CD4-positive, alpha-beta T cell treated with Interleukin-1 beta for 1 hour (primary cell): ENCODE results near the gene SGCD.
"Not testable (repeated sequence)": the region's sequence is repeated elsewhere in the genome, so short reads cannot be mapped to it uniquely, and the experiment has no call there.

Experiments used
- DNase-seq, 2 donors: peaks; one replicate each; pipeline ENCODE4 v3.0.0-alpha.2; 2020 to 2022

The SGCD gene

DNA sequence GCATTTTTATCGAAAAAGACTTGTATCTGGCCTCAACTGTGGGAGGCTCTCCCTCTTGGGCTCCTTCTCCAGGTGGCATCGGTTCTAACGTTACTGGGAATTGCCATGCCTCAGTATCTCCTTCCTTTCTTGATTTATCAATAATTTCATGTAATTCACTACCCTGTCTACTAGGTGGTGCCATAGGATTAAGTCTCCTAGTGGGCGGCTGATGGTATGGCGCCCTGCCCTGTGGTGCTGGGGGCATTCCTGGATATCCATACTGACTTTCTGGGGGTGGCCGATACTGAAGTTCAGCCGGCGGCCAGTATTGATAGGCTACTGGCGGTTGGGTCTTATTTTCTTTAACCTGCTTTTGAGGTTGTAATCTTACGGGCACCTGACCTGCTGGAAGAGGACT lies 337.9 kb downstream of the SGCD start:
- peak in 1 of 2 donors; percentile 6 for DNase-seq

DNA sequence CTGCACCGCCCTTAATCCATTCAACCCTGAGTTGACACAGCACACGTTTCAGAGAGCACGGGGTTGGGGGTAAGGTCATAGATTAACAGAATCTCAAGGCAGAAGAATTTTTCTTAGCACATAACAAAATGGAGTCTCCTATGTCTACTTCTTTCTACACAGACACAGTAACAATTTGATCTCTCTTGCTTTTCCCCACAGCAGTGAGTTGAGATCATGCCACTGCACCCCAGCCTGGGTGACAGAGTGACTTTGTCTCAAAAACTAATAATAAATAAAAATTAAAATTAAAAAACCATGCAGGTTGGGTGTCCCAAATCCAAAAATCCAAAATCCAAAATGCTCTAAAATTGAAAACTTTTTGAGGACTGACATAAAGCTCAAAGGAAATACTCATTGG lies 339.7 kb downstream of the SGCD start:
- DNase-seq, result not testable (repeated sequence)

DNA sequence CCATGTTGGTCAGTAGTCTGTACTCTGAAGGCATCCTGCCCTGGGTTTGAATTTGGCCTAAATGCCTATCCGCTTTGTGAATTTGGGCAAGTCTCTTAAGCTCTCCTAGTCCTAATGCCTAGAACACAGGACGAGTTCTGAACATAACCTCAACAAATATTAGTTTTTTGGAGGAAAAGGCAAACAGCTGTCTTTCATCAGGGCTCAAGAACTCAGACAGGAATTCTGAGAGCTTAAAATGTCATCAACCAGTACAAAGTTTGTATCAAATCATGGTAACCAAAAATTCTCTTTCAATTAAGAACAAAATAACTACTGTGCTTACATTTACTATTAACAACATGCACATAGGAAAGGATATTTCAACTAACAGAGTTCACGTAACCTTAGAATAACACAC lies 340.7 kb downstream of the SGCD start:
- DNase-seq, result no peak

DNA sequence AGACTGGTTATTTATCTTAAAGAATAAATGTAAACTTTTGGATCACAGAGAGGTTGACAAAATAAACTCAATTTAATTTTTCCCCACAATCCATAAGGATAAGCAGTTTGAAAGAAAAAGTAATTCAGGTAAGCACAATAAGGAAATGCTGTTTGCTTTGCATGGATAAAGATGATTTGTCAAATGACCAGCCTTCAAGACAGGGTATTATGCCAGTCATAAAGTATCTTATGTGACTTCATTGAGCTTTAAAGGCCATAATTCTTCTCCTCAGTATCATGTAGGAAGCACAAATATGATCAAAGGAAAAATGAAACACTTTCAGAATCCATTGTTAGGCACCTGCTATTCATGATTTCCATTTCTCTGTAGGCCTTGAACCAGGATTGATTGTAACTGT lies 342.5 kb downstream of the SGCD start:
- no peak for DNase-seq

DNA sequence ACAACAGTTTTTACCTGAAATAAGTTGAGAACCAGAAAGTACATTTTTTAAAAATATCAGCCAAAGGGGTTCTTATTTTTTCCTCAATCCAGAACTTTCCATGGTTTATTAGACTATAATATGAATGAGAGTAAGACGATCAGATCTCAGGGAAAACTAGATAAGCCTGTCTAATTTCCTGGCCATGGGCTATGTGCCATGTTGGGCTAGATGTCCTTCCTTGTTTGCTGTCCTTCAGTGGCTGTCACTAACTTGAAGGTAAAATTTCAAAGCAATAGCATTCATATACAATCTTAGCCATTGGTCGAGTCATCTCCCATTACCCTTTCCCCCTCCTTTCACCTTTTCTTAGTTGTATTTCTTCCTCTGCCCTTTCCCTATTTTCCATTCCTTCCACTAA lies 343.7 kb downstream of the SGCD start:
- no peak for DNase-seq

DNA sequence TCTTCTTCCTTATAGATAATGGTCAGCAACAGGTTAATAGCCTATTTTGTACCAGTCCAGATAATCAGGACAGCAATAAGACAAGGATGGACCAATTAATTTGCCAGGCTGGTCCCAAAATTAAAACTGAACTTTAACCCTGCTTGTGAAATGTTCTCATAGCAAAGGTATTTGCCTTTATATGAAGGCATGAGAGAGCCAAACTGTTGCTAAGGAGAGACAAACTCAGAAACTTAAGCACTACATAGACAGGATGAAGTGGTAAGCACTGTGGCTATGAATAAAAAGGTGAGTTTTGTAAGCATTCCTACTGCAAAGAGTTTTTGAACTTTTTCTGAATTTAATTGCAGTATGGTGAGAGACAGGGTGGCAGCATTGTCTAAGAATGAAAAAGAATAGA lies 348.4 kb downstream of the SGCD start:
- no peak for DNase-seq

DNA sequence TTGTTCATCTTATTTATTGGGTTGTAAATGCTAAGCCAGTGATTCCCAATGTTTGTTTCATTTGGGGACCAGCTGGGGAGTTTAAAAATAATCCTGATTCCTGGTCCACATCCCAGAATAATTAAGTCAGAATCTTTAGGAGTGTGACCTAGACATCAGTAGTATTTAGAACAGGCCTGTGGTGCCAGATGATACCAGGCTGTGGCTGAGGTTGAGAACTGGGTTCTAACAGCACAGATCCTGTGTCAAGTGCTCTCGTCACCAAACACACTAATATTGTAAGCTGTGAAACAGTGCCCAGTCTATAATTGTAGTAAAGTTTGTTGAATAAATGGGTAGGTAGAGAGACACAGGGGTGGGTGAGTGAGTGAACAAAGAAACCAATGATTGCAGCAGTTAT lies 351.0 kb downstream of the SGCD start:
- DNase-seq, result no peak

DNA sequence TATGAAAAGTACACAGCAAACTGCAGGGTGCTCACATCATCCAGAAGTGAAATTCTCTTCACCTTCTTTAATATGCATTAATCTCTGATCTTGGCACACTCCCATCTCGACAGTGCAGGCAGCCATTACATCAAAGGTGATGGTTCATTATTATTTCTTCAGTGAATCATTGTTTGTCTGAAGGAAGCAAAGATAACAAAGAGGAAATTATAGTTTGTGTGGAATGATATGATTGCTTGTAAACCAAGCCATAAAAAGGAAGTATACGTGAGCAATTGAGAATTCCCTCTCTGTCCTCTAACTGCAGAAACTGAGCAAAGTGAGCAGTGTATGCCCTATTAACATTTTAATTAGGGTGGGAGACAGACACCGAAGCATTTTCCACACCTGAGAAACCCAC lies 351.5 kb downstream of the SGCD start:
- DNase-seq, result no peak

DNA sequence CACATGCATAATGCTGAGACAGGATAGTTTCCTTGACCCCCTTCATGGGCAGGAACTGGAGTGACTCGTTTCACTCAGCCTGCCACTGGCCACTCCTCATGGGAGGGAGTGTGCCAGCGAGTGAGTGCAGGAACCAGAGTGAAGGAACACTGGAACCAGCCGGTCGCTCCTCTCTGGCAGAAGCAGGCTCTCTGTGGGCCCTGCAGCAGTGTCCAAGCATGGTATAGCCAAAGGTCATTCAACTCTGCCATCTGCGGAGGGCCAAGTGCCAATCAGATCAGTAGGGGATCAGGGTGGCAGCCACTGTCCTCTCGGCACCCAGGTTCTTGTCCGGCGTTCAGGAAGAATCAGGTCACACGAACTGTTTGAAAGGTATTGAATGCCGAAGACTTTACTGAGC lies 353.9 kb downstream of the SGCD start:
- no peak for DNase-seq

DNA sequence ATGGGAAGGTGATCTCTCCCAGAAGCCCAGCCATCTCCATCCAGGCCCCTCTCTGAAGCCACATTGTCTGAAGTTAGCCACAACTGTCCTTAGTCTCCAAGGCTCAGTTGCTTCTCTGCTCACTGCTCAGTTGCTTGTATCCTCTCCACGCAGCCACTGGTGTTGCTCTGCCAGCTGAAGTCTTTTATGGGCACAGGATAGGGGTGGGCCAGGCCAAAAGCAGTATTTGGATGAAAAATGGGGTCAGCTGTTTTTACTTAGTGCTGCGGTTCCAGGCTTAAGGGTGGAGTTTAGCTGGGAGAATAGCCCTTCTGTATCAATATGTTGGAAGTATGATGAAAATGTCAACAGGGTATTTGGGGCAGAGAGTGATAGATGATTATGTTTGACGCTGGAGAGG lies 354.3 kb downstream of the SGCD start:
- no peak for DNase-seq

DNA sequence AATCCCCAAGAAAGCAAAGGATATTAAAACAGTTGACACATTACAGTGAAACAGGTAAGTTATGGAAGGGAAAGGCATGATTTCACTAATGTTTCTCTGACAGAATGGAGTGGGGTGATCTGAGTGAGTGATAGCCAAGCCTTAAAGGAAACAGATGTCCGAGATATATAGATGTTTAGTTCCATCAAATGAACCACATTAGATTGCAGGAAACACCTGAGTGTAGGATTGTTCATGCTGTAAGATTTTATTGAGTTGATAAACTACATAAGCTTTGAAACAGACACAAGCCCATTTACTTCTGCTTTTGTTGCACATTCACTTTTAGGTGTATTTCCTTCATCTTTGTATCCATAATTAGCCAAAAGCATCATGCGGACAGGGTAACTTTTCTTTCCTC lies 356.0 kb downstream of the SGCD start:
- DNase-seq, result no peak

DNA sequence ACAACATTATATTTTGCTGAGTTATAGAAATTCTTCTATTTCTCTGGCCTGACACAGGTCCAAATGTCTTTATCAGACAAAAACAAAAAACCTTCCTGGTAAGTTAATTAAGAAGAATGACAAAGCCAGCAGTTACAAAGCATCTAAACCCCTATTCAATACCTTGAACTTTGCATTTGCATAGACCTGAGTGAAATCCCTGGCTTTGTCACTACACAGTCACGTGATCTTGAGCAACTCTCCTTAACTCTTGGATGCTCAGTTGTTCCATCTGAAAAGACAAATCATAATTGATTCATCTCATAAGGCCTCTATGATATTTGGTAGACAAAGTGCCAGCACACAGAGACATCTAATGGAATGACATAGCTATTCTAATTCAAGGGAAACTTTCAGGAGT lies 356.5 kb downstream of the SGCD start:
- no peak for DNase-seq

DNA sequence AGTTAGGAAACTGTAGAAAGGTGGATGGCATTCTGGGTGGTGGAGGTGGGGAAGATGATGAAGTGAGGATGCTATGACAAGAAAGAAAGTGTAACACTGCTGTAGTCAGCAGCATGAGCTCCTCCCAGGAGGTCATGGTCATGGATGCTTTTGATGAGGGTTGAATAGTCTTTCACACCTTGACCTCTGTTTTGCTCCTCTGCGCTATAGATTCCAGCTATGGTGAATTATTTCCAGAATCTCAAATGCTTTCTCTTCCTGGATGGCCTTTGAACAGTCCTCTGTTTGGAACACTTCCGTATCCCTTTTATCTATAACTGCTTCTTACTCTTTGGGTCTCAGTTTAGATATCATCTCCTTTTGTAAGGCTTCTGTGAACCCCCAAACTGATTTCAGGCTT lies 357.3 kb downstream of the SGCD start:
- DNase-seq, result no peak

DNA sequence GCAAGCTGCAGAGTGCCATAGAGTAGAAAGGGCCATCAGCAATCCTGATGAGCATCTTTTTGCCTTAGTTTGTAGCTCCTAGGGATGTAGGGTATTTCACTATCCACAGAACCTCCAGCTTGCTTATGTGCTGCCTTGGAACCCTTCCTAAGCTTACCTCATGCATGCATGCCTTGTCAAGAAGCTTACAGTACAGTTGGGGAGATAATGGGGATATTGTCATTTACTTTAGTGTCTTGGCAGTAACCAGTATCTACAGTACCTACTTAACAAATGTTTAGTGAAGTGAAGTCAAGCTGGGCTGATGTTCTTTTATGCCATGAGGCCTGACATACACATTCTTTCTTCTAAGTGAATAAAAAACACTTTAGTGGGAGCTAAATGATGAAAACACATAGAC lies 358.5 kb downstream of the SGCD start:
- DNase-seq, result no peak

DNA sequence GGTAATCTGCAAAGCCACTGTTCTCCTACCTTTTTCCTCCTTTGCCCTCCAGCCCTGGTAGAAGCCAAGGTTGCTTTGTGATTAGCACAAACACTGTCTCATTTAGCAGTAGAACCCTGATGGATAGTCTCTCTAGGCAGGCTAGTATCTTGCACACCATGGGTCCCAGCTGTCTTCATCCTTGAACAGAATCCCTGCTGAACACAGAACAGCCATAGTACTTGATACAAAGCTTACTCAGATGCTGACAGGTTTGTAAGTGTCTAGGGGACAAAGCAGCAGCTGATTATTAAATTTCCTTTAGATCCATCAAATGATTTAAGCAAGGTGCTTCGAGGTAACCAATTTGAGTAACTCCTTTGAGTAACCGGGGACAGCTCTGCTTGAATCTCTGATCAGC lies 359.4 kb downstream of the SGCD start:
- no peak for DNase-seq

DNA sequence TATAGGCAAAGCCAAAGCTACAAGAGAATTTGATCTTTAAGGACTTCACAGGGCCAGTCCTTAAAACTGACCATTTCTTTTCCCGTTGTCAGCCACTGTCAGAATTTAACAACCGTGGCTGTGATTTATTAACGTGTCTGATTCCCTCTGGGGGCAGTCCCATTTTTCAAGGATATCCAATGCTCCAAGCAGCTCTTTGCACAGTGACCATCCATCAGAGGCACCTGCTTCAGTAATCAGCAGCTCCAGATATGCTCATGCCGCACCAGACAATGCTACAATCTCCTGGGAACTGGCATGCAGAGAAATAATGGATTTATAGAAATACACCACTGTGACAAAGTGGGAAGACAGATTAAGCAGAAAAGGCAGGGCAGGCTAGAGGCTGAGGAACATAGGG lies 359.8 kb downstream of the SGCD start:
- no peak for DNase-seq

DNA sequence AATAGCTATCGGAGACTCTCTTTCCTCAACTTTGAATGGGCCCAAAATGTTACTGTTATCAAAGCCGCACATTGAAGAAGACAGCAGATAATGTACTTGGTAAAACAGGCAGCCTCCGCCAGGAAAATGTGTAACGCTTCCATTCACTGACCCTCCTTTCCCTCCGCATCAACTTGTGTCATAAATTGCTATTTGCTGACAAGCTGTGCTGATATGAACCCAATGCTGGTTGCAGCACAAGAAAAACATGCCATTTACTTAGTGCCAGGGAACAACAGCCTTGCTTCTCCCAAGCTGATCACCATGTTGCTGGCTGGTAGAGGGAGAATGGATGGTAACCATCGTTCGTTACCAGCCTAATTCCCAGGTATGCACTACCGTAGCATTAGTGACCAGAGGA lies 360.6 kb downstream of the SGCD start:
- no peak for DNase-seq

DNA sequence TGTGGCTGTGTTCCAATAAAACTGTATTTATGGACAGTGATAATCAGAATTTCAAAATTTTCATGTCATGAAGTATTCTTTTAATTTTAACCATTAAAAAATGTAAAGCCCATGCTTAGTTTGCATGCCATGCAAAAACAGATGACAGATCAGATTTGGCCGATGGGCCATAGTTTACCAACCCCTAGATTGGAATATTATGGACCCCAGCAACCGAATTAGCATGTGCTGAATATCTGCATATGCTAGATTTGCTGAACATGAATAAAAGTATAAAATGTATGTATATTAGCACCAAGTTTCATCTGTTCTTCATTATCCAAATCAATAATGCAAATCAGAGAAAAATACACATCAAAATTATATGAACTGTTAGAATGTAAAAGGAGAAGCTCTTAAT lies 364.6 kb downstream of the SGCD start:
- DNase-seq, result no peak

DNA sequence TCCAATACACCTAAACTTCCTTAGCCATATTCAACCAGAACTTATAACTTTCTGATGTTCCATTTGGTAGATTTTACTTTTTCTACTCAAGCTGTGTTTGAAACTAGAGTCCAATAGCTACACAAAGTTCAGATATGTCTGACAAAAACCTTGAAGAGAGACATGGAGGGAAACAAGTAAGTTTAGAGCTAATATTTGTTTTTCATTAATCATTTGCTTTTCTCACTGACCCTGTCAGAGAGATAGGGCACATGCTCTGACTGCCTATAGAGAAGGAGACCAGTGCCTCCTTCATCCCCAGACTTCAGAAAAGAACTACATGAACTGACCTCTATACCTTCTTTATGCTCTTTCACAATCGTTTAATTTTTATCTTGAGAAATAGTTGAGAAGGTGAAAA lies 366.1 kb downstream of the SGCD start:
- no peak for DNase-seq

DNA sequence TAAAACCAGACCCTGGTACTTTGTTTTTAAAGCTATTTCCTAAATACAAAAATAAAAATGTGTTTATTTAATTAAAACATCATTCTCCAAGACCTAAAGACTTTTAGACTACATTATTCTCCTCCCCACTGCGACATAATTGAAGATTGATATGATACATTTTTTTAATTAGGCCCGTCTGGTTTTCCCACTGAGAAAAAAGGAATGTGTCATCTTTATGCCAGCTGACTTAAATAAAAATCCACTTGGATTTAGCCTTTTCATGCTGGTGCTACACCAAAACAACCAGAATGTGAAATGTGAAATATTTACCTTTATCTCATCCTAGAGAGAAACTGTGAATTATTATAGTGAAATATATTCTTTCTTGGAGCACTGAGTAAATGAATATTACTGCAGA lies 367.6 kb downstream of the SGCD start:
- DNase-seq, result no peak

DNA sequence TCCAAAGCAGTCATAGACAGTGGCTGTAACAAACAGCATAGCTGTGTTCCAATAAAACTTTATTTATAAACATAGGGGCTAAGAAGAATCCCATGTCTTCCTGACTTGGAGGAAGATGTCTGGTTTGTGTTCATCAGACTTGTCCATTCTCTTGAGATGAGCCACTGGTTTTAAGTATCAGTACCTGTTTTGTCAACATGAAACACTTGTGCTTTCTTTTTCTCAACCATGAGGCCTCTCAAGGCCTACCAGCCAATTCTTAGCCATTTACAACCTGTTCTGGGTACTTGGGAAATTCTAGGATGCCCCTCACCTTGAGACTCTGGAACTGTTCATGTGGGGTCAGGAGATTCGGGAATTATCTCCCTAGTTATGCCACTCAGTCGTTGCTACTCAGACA lies 368.8 kb downstream of the SGCD start:
- DNase-seq, result no peak

DNA sequence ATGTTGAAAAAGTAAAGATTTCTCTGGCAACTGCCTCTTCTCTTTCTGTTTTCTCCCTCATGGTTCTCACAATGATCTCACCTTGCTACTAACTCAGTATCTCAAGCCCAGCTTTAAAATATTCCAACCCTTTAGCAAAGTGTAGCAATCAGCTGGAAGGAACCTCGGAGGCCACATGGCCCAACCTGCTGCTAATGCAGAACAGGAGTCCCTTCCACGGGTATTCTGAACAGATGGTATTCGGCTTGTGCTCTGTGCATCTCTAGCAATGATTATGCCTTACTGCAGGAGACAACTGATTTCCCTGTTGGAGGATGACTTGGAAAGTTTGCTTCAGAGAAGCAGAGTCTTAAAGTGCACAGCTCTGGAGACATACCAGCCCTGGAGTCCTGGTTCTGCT lies 371.4 kb downstream of the SGCD start:
- no peak for DNase-seq

DNA sequence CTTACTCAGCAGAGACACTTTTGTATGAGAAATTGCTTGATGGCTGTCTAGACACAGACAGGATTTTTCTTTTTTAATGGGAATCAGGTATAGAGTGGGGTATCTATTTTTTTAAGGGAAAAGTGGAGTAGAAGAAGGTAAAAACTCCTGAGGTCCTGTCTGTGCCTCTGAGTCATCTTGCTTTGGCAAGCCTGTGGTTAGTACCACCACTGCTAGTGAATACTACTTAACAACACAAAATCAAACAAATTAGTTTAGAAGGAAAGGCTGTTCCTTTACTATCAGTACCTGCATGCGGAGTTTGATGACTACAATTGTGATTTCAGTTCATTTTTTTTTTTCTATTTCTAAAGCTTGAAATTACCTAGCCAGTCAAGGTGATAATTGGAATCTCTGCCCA lies 372.2 kb downstream of the SGCD start:
- no peak for DNase-seq

DNA sequence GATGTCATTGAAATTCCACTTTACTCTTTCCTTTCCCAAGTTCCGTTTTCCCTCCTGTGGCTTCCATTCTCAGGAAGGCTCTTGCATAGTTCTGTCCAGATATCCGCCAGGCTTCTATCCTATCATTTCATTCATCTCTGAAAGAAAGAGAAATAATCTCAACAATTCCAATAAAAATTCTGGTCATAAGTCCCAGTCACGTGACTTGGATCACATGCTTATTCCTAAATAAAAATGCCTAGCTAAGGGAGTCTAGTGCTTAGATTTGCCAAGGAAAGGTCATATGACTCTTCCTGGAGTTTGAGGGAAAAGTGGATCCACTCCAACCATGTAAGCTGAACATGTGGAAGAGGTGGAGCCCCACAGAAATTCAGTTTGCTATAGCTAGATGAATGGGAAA lies 377.2 kb downstream of the SGCD start:
- DNase-seq, result no peak

DNA sequence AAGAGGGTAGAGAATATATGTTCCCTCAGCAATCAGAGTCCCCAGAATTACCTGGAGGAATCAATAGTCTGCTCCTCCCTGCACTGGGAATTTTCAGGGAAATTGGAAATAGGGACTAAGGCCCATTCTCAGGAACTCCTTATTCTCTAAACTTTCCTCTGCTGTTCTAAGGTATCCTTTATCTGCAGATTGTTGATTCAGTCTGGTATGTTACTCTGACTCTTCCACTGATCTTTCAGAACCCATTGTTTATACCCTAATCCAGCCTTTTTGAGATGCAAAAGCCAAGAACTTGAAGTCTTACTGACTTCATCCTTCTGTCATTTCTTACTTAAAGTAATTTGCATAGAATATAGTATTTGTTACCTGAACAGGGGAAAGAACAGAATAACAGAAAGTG lies 379.7 kb downstream of the SGCD start:
- no peak for DNase-seq

DNA sequence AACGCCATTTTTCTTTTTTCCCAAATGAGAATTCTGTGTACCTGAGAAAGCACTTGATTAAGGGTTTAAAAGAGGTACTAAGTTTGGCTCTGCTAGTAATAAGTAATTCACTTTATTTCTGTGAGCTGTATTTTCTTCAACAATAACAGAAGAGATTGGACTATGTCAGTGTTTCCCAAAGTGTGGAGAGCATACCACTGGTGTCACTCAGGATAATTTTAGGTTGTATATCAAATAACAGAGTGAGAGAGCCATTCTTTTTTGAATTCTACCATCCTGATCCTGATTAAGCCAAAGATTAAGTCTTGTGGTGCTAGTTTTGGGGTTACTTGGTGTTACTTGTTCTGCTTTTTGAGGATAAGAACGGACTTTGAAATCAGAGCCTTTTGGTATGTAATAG lies 380.8 kb downstream of the SGCD start:
- DNase-seq, result no peak

DNA sequence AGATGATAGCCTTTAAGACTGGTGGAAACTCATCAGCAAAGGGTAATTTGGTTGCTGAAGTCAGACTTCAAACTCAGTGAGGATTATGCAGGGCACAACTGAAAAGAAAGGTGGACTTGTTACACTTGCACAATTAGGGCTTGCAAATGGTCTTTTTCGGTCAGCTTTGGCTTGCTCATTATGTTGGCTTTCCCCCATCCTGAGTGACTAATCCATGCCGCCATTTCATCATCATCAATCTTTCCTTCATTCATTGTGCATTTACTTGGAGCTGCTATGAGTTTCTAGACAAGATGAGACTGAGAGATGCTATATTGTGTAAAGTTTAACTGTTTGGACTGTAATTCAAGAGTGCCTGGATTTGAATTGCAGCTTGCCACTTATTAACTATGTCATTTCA lies 388.3 kb downstream of the SGCD start:
- DNase-seq, result no peak
